BJ (cell line): ENCODE data around the gene C14orf119. TPM values are rescaled to one million over a fixed set of nuclear protein-coding genes. Genes with fewer than 3 reads are reported as not detected.

Experiments used
- CTCF ChIA-PET: fragments of 350-600 bp; formaldehyde crosslinking; extraction: SDS; loops from one replicate; lab custom pipeline; 2021; ENCODE audit warnings: antibody characterized with exemption, inconsistent platforms; lab: Yijun Ruan, JAX
- POLR2A ChIA-PET: fragments of 300-600 bp; sonication (Branson Sonifier 250); formaldehyde crosslinking; extraction: SDS; loops from one replicate; lab custom pipeline; 2021; ENCODE audit warnings: antibody characterized with exemption; lab: Charles Lee
- DNase-seq: peaks from one replicate; pipeline ENCODE4 v3.0.0-alpha.2; 2011; ENCODE audit warnings: low read depth
- H3K27me3 ChIP-seq: 2 replicates; pipeline ENCODE4 v1.6.0; 2011; ENCODE audit warnings: low read length; ENCODE audit not compliant: control insufficient read depth, insufficient read depth
- H3K36me3 ChIP-seq: 2 replicates; pipeline ENCODE4 v1.5.1; 2011; ENCODE audit warnings: low read length; ENCODE audit not compliant: control insufficient read depth, insufficient read depth
- H3K4me3 ChIP-seq: 2 replicates; pipeline ENCODE4 v1.5.1; 2011; ENCODE audit warnings: low read depth, mild to moderate bottlenecking, control low read depth, low read length
- CTCF ChIP-seq: IDR thresholded peaks from 2 replicates; pipeline ENCODE4 v1.5.1; 2011; ENCODE audit warnings: low read depth, mild to moderate bottlenecking, control low read depth, inconsistent platforms, low read length, moderate library complexity; ENCODE audit not compliant: insufficient read depth
- polyA plus RNA-seq: library from polyadenylated mRNA; depleted of rRNA; stranded (reverse); fragments of >200 nt; gene quantifications from 2 replicates; pipeline ENCODE4 v1.2.3, GENCODE V29; 2011

C14orf119 gene
- polyA plus RNA-seq, 1 experiment = 104 TPM

GRCh38 chr14:23062002-23062401, 33.3 kb upstream of the C14orf119 start:
- POLR2A ChIA-PET = interaction anchor here (0.6 to 1.2 kb wide), 3 partner anchors 18 to 145 kb away, joined by 3 to 14 read pairs (median 4); no protein-coding TSS in a partner anchor
- Histone ChIP-seq H3K4me3 (no peak overlapping the region), H3K36me3 (peaks cover 39% of the 10 kb centered on the region), H3K27me3 (no peaks in the 10 kb centered on the region)
- CTCF ChIA-PET = interaction anchor here (0.6 to 19.2 kb wide), 8 partner anchors 9 to 125 kb away, joined by 3 to 539 read pairs (median 8); partner anchors contain the start of genes ACIN1, AJUBA and C14orf119
- DNase-seq = peak; percentile 83
- no peak for TF ChIP-seq CTCF

- CTCF ChIA-PET = interaction anchor here (1.8 to 19.2 kb wide), 4 partner anchors 13 to 74 kb away, joined by 5 to 539 read pairs (median 30); partner anchors contain the start of gene AJUBA
- Histone ChIP-seq H3K4me3 (no peak overlapping the region), H3K27me3 (no peaks in the 10 kb centered on the region), H3K36me3 (peaks cover 49% of the 10 kb centered on the region)
- POLR2A ChIA-PET = no interaction called here
- no peak for DNase-seq
- no peak for TF ChIP-seq CTCF
Observed at GRCh38 chr14:23063601-23064000, 31.7 kb upstream of the C14orf119 start.

- TF ChIP-seq CTCF = no peak
- DNase-seq = no peak
- CTCF ChIA-PET = interaction anchor here (1.2 to 19.2 kb wide), 5 partner anchors 9 to 76 kb away, joined by 5 to 539 read pairs (median 57); partner anchors contain the start of genes AJUBA and CDH24
- POLR2A ChIA-PET = no interaction called here
- H3K36me3 ChIP-seq = peaks cover 29% of the 10 kb centered on the region
- H3K27me3 ChIP-seq = no peaks in the 10 kb centered on the region
- no peak overlapping the region for H3K4me3 ChIP-seq
Observed at GRCh38 chr14:23066368-23066767, 28.9 kb upstream of the C14orf119 start.

DNA sequence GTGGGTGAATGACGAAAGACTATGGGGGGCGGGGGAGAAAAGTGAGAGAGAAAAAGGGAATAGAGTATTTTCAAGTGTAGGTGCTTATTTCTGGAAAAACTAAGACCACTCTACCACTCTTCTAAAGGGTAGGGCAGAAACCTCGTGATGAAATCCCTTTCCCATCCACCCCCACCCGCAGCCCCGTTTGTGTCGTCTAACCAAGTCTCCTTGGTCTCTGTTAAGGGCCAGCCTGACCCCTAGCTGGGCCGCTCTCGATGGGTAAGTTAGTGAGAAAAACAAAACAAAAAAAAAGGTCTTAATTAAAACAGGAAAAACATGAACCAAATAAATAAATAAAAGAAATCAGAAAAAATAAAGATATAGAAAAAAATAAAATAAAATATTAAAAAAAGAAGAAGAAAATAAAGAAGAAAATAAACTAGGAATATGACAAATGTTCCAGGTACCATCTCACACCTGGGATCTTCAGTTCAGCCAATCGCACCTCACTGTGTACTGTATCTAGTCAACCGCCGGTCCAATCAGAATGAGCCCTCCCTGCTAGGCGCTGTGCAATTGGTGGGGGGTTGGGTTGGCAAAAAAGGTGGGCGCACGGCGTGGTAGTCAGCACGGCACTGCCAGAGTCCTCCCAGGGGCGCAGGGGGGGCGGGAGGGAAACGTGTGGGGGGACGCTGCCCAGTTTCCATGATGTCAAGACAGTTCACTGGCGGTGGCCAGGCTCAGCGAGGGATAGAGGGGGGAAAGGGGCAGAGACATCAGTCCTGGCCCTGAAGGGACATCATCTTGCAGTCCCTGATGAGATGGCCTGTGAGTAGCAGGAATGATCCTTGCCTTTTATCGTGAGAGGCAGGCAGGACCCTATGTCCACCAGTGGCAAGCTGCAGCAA, 28.2 kb upstream of the C14orf119 start:
- no peak overlapping the region for H3K4me3 ChIP-seq
- H3K27me3 ChIP-seq = no peaks in the 10 kb centered on the region
- CTCF ChIA-PET = interaction anchor here (0.9 to 19.2 kb wide), 9 partner anchors 10 to 90 kb away, joined by 3 to 539 read pairs (median 21); partner anchors contain the start of genes AJUBA, CDH24 and CEBPE
- no peak for TF ChIP-seq CTCF
- H3K36me3 ChIP-seq = peaks cover 29% of the 10 kb centered on the region
- POLR2A ChIA-PET = no interaction called here
- no peak for DNase-seq
